K562 (cell line): ENCODE data around the gene GABRD. TPM values are rescaled to one million over a fixed set of nuclear protein-coding genes. Genes with fewer than 3 reads are reported as not detected.
A peak's percentile ranks its signal among the peaks of the same experiment; 100 is the strongest.

Experiments
- CREB1 ChIP-seq, 2 experiments: sonication (generic) in 1 of 2; formaldehyde crosslinking in 1 of 2; IDR thresholded peaks; 2 replicates each; pipeline versions ENCODE4 v1.6.1 to v1.8.0; 2012 to 2022; ENCODE audit warnings: inconsistent platforms in 1 of 2, mild to moderate bottlenecking in 1 of 2, missing genetic modification reagents in 1 of 2, moderate library complexity in 1 of 2
- ELF2 ChIP-seq: fragments of 250-450 bp; sonication (Bioruptor Pico); IDR thresholded peaks from 2 replicates; pipeline ENCODE4 v1.5.0; 2021; ENCODE audit warnings: mild to moderate bottlenecking
- FOXA1 ChIP-seq: fragments of 450-650 bp; IDR thresholded peaks from 2 replicates; pipeline ENCODE4 v1.6.1; 2016; ENCODE audit warnings: mild to moderate bottlenecking, borderline replicate concordance
- MAFF ChIP-seq: IDR thresholded peaks from 2 replicates; pipeline ENCODE4 v1.6.1; 2012; ENCODE audit warnings: low read length, improper control_type of control experiment
- THRAP3 ChIP-seq: fragments of 450-650 bp; IDR thresholded peaks from 2 replicates; pipeline ENCODE4 v1.6.1; 2016; ENCODE audit warnings: mild to moderate bottlenecking, inconsistent platforms, borderline replicate concordance
- TSC22D4 ChIP-seq: fragments of 450-650 bp; IDR thresholded peaks from 2 replicates; pipeline ENCODE4 v1.6.1; 2016; ENCODE audit warnings: missing genetic modification characterization, missing biosample characterization, control low read depth
- ZC3H11A ChIP-seq: IDR thresholded peaks from 2 replicates; pipeline ENCODE4 v1.6.1; 2012; ENCODE audit warnings: low read depth, low read length, improper control_type of control experiment
- ZEB2 ChIP-seq: fragments of 450-650 bp; IDR thresholded peaks from 2 replicates; pipeline ENCODE4 v1.6.1; 2016
- ZNF280A ChIP-seq: fragments of 450-650 bp; IDR thresholded peaks from 2 replicates; pipeline ENCODE4 v1.6.1; 2018; ENCODE audit warnings: mild to moderate bottlenecking, low read depth; ENCODE audit not compliant: partially characterized antibody
- ZNF740 ChIP-seq, 3 experiments: fragments of 200-800 bp in 1 of 3; sonication (Bioruptor generic) in 1 of 3; sonication (generic) in 1 of 3; formaldehyde crosslinking in 1 of 3; IDR thresholded peaks; 2 replicates each; pipeline versions ENCODE4 v1.6.1 to v1.8.0; 2016 to 2022; ENCODE audit warnings: mild to moderate bottlenecking in 2 of 3, missing compliant biosample characterization in 2 of 3, missing genetic modification characterization in 2 of 3, missing genetic modification reagents in 1 of 3
- polyA plus RNA-seq, 8 experiments: library from polyadenylated mRNA; depleted of rRNA in 4 of 8; stranded (reverse) in 5 of 8; unstranded in 3 of 8; fragments of >200 nt; fragmentation: Nextera tagmentation in 2 of 8; fragmentation: Illumina TruSeq in 1 of 8; extraction: Ambion mirVana in 2 of 8; extraction: Trizol in 1 of 8; gene quantifications; 2 replicates each; pipeline versions ENCODE4 v1.2.1 to v1.2.3, GENCODE V29; 2011 to 2014; ENCODE audit warnings: inconsistent platforms in 1 of 8, missing spikeins in 1 of 8
- total RNA-seq, 7 experiments: library from RNA; depleted of rRNA in 6 of 7; stranded (reverse); fragments of >200 nt in 6 of 7; fragmentation: Illumina TruSeq in 2 of 7; extraction: Trizol in 2 of 7; gene quantifications; 2 replicates each; pipeline versions ENCODE4 v1.2.1 to v1.2.3, GENCODE V29; 2011 to 2021; ENCODE audit warnings: low replicate concordance in 1 of 7
- TF ChIP-seq, protein P1 (sequence below), 2 experiments: IDR thresholded peaks; 2 replicates each; pipeline ENCODE4 v1.6.1; 2012; ENCODE audit warnings: improper control_type of control experiment in 2 of 2, low read depth in 2 of 2, low read length in 2 of 2, borderline replicate concordance in 1 of 2
- TF ChIP-seq, protein P2 (sequence below): fragments of 250-450 bp; sonication (Bioruptor Pico); IDR thresholded peaks from 2 replicates; pipeline ENCODE4 v1.6.1; 2021; ENCODE audit warnings: mild to moderate bottlenecking
- TF ChIP-seq, protein P3 (sequence below): sonication (generic); formaldehyde crosslinking; IDR thresholded peaks from 2 replicates; pipeline ENCODE4 v1.8.1; 2023; ENCODE audit warnings: mild to moderate bottlenecking, missing genetic modification reagents
- TF ChIP-seq, protein P4 (sequence below): fragments of 450-650 bp; formaldehyde crosslinking; IDR thresholded peaks from 2 replicates; pipeline ENCODE4 v1.4.0; 2022; ENCODE audit warnings: missing genetic modification characterization
- TF ChIP-seq, protein P5 (sequence below): fragments of 450-650 bp; formaldehyde crosslinking; IDR thresholded peaks from 2 replicates; pipeline ENCODE4 v1.4.0; 2020; ENCODE audit warnings: mild to moderate bottlenecking, moderate library complexity

Gene GABRD
- total and polyA plus RNA-seq, 9 of the 15 experiments (the other 6 are each of a cell fraction or from before 2014, with no cell fraction given), result 0.07 TPM; not detected in 8

- TF ChIP-seq ZNF280A, result no peak
- TF ChIP-seq CREB1 (IDR thresholded peaks at IDR 0.05), result no peak
- TF ChIP-seq CREB1 (CRISPR knock-in tag; IDR thresholded peaks at IDR 0.05), result no peak
- TF ChIP-seq, protein P1, sequence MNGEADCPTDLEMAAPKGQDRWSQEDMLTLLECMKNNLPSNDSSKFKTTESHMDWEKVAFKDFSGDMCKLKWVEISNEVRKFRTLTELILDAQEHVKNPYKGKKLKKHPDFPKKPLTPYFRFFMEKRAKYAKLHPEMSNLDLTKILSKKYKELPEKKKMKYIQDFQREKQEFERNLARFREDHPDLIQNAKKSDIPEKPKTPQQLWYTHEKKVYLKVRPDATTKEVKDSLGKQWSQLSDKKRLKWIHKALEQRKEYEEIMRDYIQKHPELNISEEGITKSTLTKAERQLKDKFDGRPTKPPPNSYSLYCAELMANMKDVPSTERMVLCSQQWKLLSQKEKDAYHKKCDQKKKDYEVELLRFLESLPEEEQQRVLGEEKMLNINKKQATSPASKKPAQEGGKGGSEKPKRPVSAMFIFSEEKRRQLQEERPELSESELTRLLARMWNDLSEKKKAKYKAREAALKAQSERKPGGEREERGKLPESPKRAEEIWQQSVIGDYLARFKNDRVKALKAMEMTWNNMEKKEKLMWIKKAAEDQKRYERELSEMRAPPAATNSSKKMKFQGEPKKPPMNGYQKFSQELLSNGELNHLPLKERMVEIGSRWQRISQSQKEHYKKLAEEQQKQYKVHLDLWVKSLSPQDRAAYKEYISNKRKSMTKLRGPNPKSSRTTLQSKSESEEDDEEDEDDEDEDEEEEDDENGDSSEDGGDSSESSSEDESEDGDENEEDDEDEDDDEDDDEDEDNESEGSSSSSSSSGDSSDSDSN (IDR thresholded peaks at IDR 0.05; ENCODE audit: borderline replicate concordance in 1 of 2, low read depth in 2 of 2, low read length in 2 of 2), result no peak
- peak; percentile 99 for TF ChIP-seq MAFF
- TF ChIP-seq, protein P2, sequence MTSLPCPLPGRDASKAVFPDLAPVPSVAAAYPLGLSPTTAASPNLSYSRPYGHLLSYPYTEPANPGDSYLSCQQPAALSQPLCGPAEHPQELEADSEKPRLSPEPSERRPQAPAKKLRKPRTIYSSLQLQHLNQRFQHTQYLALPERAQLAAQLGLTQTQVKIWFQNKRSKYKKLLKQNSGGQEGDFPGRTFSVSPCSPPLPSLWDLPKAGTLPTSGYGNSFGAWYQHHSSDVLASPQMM (CRISPR knock-in tag), result no peak
- no peak for TF ChIP-seq ELF2 (CRISPR knock-in tag)
- TF ChIP-seq, protein P3, sequence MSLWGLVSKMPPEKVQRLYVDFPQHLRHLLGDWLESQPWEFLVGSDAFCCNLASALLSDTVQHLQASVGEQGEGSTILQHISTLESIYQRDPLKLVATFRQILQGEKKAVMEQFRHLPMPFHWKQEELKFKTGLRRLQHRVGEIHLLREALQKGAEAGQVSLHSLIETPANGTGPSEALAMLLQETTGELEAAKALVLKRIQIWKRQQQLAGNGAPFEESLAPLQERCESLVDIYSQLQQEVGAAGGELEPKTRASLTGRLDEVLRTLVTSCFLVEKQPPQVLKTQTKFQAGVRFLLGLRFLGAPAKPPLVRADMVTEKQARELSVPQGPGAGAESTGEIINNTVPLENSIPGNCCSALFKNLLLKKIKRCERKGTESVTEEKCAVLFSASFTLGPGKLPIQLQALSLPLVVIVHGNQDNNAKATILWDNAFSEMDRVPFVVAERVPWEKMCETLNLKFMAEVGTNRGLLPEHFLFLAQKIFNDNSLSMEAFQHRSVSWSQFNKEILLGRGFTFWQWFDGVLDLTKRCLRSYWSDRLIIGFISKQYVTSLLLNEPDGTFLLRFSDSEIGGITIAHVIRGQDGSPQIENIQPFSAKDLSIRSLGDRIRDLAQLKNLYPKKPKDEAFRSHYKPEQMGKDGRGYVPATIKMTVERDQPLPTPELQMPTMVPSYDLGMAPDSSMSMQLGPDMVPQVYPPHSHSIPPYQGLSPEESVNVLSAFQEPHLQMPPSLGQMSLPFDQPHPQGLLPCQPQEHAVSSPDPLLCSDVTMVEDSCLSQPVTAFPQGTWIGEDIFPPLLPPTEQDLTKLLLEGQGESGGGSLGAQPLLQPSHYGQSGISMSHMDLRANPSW (CRISPR knock-in tag), result no peak
- TF ChIP-seq THRAP3, result no peak
- TF ChIP-seq, protein P4, sequence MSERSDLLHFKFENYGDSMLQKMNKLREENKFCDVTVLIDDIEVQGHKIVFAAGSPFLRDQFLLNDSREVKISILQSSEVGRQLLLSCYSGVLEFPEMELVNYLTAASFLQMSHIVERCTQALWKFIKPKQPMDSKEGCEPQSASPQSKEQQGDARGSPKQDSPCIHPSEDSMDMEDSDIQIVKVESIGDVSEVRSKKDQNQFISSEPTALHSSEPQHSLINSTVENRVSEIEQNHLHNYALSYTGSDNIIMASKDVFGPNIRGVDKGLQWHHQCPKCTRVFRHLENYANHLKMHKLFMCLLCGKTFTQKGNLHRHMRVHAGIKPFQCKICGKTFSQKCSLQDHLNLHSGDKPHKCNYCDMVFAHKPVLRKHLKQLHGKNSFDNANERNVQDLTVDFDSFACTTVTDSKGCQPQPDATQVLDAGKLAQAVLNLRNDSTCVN (CRISPR knock-in tag), result no peak
- TF ChIP-seq ZEB2, result no peak
- TF ChIP-seq TSC22D4 (tag), result no peak
- TF ChIP-seq, protein P5, sequence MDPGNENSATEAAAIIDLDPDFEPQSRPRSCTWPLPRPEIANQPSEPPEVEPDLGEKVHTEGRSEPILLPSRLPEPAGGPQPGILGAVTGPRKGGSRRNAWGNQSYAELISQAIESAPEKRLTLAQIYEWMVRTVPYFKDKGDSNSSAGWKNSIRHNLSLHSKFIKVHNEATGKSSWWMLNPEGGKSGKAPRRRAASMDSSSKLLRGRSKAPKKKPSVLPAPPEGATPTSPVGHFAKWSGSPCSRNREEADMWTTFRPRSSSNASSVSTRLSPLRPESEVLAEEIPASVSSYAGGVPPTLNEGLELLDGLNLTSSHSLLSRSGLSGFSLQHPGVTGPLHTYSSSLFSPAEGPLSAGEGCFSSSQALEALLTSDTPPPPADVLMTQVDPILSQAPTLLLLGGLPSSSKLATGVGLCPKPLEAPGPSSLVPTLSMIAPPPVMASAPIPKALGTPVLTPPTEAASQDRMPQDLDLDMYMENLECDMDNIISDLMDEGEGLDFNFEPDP (CRISPR knock-in tag), result no peak
- no peak for TF ChIP-seq FOXA1
- no peak for TF ChIP-seq ZC3H11A
- TF ChIP-seq ZNF740 (CRISPR knock-in tag; IDR thresholded peaks at IDR 0.05), result no peak
- TF ChIP-seq ZNF740 (tag; IDR thresholded peaks at IDR 0.05), result no peak
Measured at GRCh38 chr1:2001773-2002411, 17.3 kb upstream of the GABRD start (continued).
